Caco-2 (cell line): ENCODE results near the gene MAP3K8. TPM values are rescaled to one million over a fixed set of nuclear protein-coding genes. Genes with fewer than 3 reads are reported as not detected.

Experiments
- BruUV-seq: library from RNA; stranded (reverse); fragments of 400-500 nt; replicated peaks from 2 replicates; lab custom pipeline; 2021; lab: Mats Ljungman, UMichigan
- CTCF ChIA-PET: fragments of 300-600 bp; sonication (Branson Sonifier 250); formaldehyde crosslinking; loops from one replicate; lab custom pipeline; 2022; ENCODE audit warnings: antibody characterized with exemption; lab: Charles Lee
- POLR2A ChIA-PET: fragments of 300-600 bp; sonication (Branson Sonifier 250); formaldehyde crosslinking; loops from one replicate; lab custom pipeline; 2022; ENCODE audit warnings: antibody characterized with exemption; lab: Charles Lee
- DNase-seq, 2 experiments: peaks; one replicate each; pipeline versions ENCODE4 v3.0.0 to v3.0.0-alpha.2; 2020 to 2022
- H3K27me3 ChIP-seq: replicated peaks from 2 replicates; pipeline ENCODE4 v1.6.0; 2011; ENCODE audit warnings: low read length; ENCODE audit not compliant: control insufficient read depth, insufficient read depth
- H3K36me3 ChIP-seq: 2 replicates; pipeline ENCODE4 v1.5.1; 2011; ENCODE audit warnings: low read length; ENCODE audit not compliant: control insufficient read depth, insufficient read depth
- H3K4me1 ChIP-seq: fragments of 250-450 bp; sonication (Bioruptor Pico); 2 replicates; pipeline ENCODE4 v1.5.1; 2020; ENCODE audit warnings: mild to moderate bottlenecking
- H3K4me3 ChIP-seq: 2 replicates; pipeline ENCODE4 v1.5.1; 2011; ENCODE audit warnings: low read depth, mild to moderate bottlenecking, control low read depth, low read length
- H3K9me3 ChIP-seq: fragments of 250-450 bp; sonication (Bioruptor Pico); 2 replicates; pipeline ENCODE4 v1.5.1; 2020; ENCODE audit warnings: mild to moderate bottlenecking, moderate library complexity
- H3K27ac Mint-ChIP-seq: one replicate; pipeline ENCODE4 v1.8.0; 2022; ENCODE audit warnings: mixed read lengths; ENCODE audit not compliant: unreplicated experiment
- H3K27me3 Mint-ChIP-seq: one replicate; pipeline ENCODE4 v1.8.0; 2022; ENCODE audit warnings: mixed read lengths; ENCODE audit not compliant: insufficient read depth, unreplicated experiment
- H3K36me3 Mint-ChIP-seq: one replicate; pipeline ENCODE4 v1.8.0; 2022; ENCODE audit warnings: mild to moderate bottlenecking, mixed read lengths; ENCODE audit not compliant: insufficient read depth, unreplicated experiment
- H3K4me1 Mint-ChIP-seq: one replicate; pipeline ENCODE4 v1.8.0; 2022; ENCODE audit warnings: low read depth, mixed read lengths; ENCODE audit not compliant: unreplicated experiment
- H3K4me3 Mint-ChIP-seq: one replicate; pipeline ENCODE4 v1.8.0; 2022; ENCODE audit warnings: mild to moderate bottlenecking, moderate library complexity, mixed read lengths; ENCODE audit not compliant: unreplicated experiment
- H3K9me3 Mint-ChIP-seq: one replicate; pipeline ENCODE4 v1.8.0; 2022; ENCODE audit warnings: mixed read lengths; ENCODE audit not compliant: unreplicated experiment
- CTCF ChIP-seq, 2 experiments: fragments of 200-600 bp in 1 of 2; IDR thresholded peaks; 1 replicate in 1 of 2; 2 replicates in 1 of 2; pipeline versions ENCODE4 v1.5.1 to v1.8.0; 2011 to 2022; ENCODE audit warnings: antibody characterized with exemption in 1 of 2, control low read depth in 1 of 2, inconsistent platforms in 1 of 2, low read depth in 1 of 2, low read length in 1 of 2, mild to moderate bottlenecking in 1 of 2, moderate library complexity in 1 of 2; ENCODE audit not compliant: insufficient read depth in 1 of 2, severe bottlenecking in 1 of 2, unreplicated experiment in 1 of 2
- intact Hi-C: fragments of 100-400 bp; cut with micrococcal nuclease; formaldehyde crosslinking; loops from one replicate; pipeline ENCODE4 v1.10.0; 2022; ENCODE audit not compliant: unreplicated experiment
- total RNA-seq: library from RNA; stranded (reverse); gene quantifications from 2 replicates; pipeline ENCODE4 v1.2.3, GENCODE V29; 2022

The MAP3K8 gene
- total RNA-seq, 1 experiment from 2014 or later = 17.9 TPM

GRCh38 chr10:30462513-30462912, 28.5 kb downstream of the MAP3K8 start:
- no peak overlapping the region for H3K4me3 ChIP-seq
- no TSS peak for BruUV-seq
- DNase-seq = no peak
- Mint-ChIP-seq H3K27ac (no peak overlapping the region), H3K9me3 (no peaks in the 10 kb centered on the region), H3K27me3 (no peaks in the 10 kb centered on the region), H3K4me1 (peaks cover 8% of the 10 kb centered on the region), H3K4me3 (no peak overlapping the region), H3K36me3 (peaks cover 24% of the 10 kb centered on the region)
- TF ChIP-seq CTCF (IDR thresholded peaks at IDR 0.05; ENCODE audit: insufficient read depth in 1 of 2, low read depth in 1 of 2, low read length in 1 of 2, severe bottlenecking in 1 of 2, unreplicated experiment in 1 of 2) = no peak
- no peaks in the 10 kb centered on the region for H3K36me3 ChIP-seq
- intact Hi-C loops = no loop called here
- POLR2A ChIA-PET = no interaction called here
- H3K4me1 ChIP-seq = peaks cover 11% of the 10 kb centered on the region
- no peaks in the 10 kb centered on the region for H3K9me3 ChIP-seq
- no peaks in the 10 kb centered on the region for H3K27me3 ChIP-seq
- CTCF ChIA-PET = no interaction called here

DNA sequence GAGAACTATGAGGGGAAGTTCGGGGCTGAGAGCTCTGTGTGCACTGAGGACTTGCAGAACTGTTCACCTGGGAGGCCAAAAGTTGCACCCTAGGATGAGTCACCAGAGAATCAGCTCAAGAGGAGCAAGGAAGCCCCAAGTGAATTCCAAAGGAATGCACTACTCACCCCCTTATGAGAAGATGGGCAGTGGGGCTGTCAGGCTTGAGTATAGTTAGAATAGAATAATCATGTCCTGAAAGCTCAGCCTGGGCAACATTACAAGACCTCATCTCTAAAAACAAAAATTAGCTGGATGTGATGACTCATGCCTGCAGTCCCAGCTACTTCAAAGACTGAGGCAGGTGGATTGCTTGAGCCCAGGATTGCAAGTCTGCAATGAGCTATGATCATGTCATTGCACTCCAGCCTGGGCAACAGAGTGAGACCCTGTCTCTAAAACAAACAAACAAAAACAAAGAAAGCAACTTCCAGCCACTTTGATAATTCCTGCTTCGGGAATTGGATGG, 30.0 kb downstream of the MAP3K8 start:
- ChIA-PET POLR2A (interaction anchor here (1.1 kb wide), 1 partner anchor 55 kb away, joined by 3 read pairs; no protein-coding TSS in a partner anchor), CTCF (interaction anchor here (0.7 to 1.1 kb wide), 2 partner anchors 125 to 143 kb away, joined by 4 read pairs; no protein-coding TSS in a partner anchor)
- peaks cover 8% of the 10 kb centered on the region for H3K4me1 Mint-ChIP-seq
- no peak for DNase-seq
- no peak for TF ChIP-seq CTCF (IDR thresholded peaks at IDR 0.05; ENCODE audit: insufficient read depth in 1 of 2, low read depth in 1 of 2, low read length in 1 of 2, severe bottlenecking in 1 of 2, unreplicated experiment in 1 of 2)
- Histone ChIP-seq H3K4me1 (peaks cover 6% of the 10 kb centered on the region), H3K4me3 (no peak overlapping the region), H3K9me3 (no peaks in the 10 kb centered on the region), H3K36me3 (no peaks in the 10 kb centered on the region), H3K27me3 (no peaks in the 10 kb centered on the region)
- no TSS peak for BruUV-seq
- H3K36me3 Mint-ChIP-seq = peaks cover 19% of the 10 kb centered on the region
- intact Hi-C loops = no loop called here
- H3K4me3 Mint-ChIP-seq = no peak overlapping the region
- no peaks in the 10 kb centered on the region for H3K9me3 Mint-ChIP-seq
- no peaks in the 10 kb centered on the region for H3K27me3 Mint-ChIP-seq
- H3K27ac Mint-ChIP-seq = no peak overlapping the region

DNA sequence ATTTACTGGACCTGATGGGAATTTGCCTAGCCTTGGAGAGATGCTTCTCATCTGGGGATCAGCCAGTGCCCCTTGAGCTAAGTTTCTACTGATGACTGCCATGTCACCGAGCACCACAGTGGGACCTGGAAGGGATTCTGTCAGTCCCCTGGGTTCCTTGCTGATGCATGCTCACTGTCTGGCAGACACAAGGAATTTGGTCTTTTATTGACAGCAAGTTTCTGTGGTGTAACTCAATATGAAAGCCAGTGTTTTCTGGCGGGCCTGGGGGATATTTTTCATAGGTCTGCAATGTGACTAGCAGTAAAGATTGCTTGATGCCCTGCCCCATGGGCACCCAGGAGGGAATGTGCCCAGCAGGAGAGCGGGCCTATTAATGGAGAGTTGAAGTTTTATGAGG, 30.7 kb downstream of the MAP3K8 start:
- Histone ChIP-seq H3K27me3 (no peaks in the 10 kb centered on the region), H3K9me3 (no peaks in the 10 kb centered on the region), H3K4me1 (no peaks in the 10 kb centered on the region), H3K4me3 (no peak overlapping the region), H3K36me3 (no peaks in the 10 kb centered on the region)
- ChIA-PET POLR2A (interaction anchor here (0.7 to 1.1 kb wide), 2 partner anchors 31 to 55 kb away, joined by 3 read pairs; no protein-coding TSS in a partner anchor), CTCF (interaction anchor here (1.1 kb wide), 1 partner anchor 142 kb away, joined by 4 read pairs; no protein-coding TSS in a partner anchor)
- Mint-ChIP-seq H3K9me3 (no peaks in the 10 kb centered on the region), H3K36me3 (peaks cover 13% of the 10 kb centered on the region), H3K4me3 (no peak overlapping the region), H3K27ac (no peak overlapping the region), H3K4me1 (peaks cover 8% of the 10 kb centered on the region), H3K27me3 (no peaks in the 10 kb centered on the region)
- no peak for DNase-seq
- TF ChIP-seq CTCF (IDR thresholded peaks at IDR 0.05; ENCODE audit: insufficient read depth in 1 of 2, low read depth in 1 of 2, low read length in 1 of 2, severe bottlenecking in 1 of 2, unreplicated experiment in 1 of 2) = no peak
- BruUV-seq = no TSS peak
- intact Hi-C loops = no loop called here
